GM19455 (cell line): ENCODE measurements around the gene COL21A1.

Source experiments
- ATAC-seq: cut with Tn5 transposase; IDR thresholded peaks from one replicate; pipeline ENCODE4 v1.9.1; 2021; ENCODE audit not compliant: unreplicated experiment

Gene COL21A1

DNA sequence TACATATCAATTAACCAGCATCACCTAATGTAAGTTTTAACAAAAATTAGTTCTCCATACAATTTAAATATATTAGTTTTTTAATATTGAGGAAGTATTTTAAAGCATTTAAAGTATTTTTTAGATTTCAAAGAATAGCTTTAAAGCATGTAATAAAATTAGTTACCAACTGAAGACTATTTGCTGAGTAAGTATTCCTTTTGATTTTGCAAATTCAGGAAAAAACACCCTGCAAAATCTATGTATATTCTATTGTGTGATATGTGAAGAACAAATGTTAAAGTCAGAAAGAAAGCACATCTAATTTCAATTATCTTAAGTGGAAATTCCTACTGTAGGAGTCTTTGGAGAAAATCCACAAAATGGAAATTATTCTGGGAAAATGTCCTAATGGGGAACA lies 107.3 kb downstream of the COL21A1 start:
- ATAC-seq: no peak

DNA sequence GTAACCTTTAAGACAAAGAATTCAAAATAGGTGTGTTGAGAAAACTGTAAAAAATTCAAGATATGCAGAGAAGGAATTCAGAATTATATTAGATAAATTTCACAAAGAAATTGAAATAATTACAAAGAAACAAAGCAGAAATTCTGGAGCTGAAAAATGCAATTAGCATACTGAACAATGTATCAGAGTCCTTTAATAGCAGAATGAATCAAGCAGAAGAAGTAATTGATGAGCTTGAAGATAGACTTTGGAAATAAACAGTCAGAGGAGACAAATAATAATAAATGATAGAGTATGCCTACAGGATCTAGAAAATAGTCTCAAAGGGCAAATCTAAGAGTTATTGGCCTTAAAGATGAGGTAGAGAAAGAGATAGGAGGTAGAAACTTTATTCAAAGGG lies 131.7 kb downstream of the COL21A1 start:
- ATAC-seq: no peak

DNA sequence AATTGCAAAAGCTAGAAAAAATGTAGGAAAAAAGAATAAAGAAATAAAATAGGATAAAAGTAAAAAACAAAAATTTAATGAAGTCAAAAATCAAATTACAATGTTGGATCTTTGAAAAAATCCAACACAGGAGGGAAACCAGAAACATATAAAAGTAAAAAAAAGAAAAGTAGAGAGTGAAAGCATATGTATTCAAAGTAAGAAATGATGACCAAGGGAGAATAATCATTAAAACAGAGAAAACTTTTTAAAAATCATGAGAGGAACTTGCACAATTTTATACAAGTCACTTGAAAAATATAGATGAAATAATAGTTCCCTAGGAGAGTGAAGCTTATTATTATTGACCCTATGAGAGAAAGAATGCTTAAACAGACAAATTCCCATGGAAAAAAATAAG lies 138.2 kb downstream of the COL21A1 start:
- ATAC-seq: no peak

DNA sequence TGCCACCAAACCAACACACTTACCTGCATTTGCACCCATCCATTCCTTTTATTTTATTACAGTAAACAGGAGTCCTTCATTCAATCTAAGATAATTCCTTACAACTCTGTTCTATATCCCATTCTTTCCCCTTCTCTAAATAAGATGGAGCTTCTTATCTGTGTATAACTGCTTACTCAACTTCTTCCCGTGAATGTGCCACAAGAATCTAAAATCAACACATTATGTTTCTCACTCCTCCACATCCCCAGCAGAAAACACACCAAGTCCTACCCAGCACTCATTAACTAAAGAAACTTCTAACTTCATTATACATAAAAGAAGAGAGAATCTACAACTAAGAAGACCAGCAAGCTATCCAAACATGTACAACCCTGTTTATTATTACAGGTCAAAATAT lies 141.1 kb downstream of the COL21A1 start:
- ATAC-seq: no peak

GRCh38 chr6:56104591-56104990 lies 142.8 kb downstream of the COL21A1 start:
- no peak for ATAC-seq

- ATAC-seq: no peak
Measured at GRCh38 chr6:56102216-56102615, 145.2 kb downstream of the COL21A1 start.

- ATAC-seq: no peak
Measured at GRCh38 chr6:56101141-56101553, 146.2 kb downstream of the COL21A1 start.

DNA sequence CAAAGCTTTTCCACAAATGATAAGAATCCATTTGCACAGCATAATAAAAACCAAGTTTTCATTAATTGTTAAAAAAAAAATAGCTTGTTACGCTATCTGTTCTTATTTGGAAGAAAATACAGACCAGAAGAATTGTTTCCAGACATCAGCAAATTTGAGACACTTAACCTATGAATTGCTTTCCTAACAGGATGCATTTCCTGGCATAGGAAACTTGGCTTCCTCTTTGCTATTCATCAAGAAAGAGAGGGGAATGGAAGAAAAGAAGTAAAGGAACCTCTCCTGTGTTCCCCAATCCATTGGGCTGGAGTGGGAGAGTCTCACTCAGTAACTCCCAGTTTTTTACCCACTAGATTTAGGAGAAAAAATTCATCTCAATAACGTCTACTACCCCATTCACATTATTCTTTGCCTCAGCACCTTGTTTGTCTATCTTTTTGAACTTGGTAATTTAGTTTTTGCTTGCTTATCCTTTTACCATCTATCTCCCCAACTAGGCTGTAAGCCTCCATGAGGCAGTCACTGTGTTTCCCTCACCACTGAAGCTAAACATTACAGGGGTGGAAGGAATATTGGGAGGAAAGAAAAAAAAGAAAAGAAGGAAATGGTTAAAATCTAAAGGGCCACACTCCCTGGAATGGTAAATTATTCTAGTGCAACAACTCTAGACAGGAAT lies 150.3 kb downstream of the COL21A1 start:
- ATAC-seq: no peak

- ATAC-seq: no peak
Measured at GRCh38 chr6:56096541-56096940, 150.8 kb downstream of the COL21A1 start.

DNA sequence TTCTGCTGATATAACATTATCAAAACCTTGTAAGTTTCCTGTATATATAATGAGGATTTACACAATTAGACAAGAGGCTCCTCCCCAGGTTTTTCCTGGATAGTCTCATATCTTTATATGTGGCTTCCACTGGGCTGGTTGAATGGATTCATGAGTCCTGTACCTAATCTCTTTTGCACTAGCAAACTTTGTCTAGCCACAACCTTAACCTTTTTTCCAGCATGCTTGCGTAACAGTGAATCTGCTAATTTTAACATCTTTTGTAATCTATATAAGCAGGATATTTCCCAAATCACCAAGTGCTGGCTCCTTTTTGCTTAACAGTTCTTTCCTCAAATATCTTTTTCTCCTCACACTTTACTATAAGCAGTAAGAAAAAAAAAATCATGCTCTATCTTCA lies 153.6 kb downstream of the COL21A1 start:
- no peak for ATAC-seq

- no peak for ATAC-seq
Measured at GRCh38 chr6:56091159-56091869, 156.1 kb downstream of the COL21A1 start.

- no peak for ATAC-seq
Measured at GRCh38 chr6:56088641-56089040, 158.7 kb downstream of the COL21A1 start.

GRCh38 chr6:56087421-56087820 lies 160.0 kb downstream of the COL21A1 start:
- no peak for ATAC-seq

DNA sequence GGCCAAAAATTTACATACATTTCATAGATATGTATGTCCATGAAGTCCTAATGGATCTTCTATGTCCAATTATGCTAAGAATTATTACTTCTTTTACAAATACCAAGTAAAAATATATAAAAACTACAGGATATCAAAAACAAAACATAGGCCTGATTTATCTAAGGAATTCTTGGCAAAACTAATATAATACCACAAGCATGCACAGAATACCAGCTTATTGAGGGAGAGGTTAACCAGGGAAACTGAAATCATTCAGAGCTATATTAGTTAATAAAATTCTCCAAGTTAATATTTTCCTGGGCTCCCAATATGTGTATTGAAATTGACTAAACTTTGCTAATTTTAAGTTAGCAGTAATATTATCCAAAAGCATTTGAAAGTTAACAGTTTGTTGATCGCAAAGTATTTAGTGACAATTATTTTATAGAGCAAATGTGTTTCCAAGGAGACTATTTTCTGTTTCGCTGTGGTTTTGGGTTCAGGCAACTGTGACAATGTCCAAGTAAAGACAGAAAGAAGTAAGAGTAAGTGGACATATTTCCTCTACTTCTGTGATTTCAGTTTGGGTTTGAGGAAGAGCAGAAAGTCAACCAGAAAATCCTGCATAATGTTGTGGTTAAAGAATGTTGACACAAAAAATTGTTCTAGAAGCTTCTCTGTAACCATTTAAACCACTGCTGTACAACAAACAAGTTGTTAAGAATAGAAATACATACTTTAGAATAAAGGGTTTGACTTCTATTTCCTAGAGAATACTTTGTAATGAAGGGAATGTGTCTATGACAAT lies 167.4 kb downstream of the COL21A1 start:
- no peak for ATAC-seq

GRCh38 chr6:56076033-56076432 lies 171.3 kb downstream of the COL21A1 start:
- ATAC-seq: no peak

- no peak for ATAC-seq
Measured at GRCh38 chr6:56073761-56074160, 173.6 kb downstream of the COL21A1 start.

- no peak for ATAC-seq
Measured at GRCh38 chr6:56073315-56073714, 174.1 kb downstream of the COL21A1 start.

GRCh38 chr6:56072856-56073255 lies 174.5 kb downstream of the COL21A1 start:
- ATAC-seq: no peak

DNA sequence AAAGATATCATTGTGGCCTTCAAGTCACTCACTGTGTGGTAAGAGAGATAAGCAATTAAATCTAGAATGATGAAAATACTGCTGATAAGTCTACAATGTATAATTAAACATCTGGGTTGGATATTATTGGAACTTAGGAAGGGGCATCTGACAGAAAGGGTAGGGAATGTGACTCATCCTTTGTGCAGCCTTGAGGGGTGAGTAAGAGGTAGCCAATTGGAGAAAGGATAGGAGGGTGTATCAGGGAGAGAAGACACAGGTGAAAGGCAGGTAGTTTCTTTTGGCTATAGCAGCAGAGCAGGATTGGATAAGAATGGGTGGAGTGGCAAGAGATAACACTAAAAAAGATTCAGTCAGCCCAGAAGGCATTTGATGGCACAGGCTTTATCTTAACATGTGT lies 182.0 kb downstream of the COL21A1 start:
- ATAC-seq: no peak

- ATAC-seq: no peak
Measured at GRCh38 chr6:56062836-56063235, 184.5 kb downstream of the COL21A1 start.

DNA sequence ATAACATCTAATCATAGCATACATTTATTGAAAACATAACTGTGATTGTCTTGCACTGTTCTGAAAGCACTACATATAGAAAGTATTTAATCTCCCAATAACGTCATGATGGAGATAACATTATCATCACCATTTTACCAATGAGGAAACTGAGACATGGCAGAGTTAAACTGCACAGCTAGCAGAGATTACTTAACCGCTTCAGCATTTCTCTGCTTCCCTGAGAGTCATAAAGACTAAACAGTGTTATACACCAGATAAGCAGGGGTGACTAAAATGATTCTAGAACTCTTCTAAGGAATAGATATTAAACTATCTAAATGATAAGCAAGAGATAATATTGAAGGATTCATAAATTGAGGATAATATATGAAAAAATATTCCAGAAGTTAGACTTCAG lies 188.7 kb downstream of the COL21A1 start:
- ATAC-seq: no peak
